Measurements from ENCODE around the gene HS3ST3B1.

HS3ST3B1 gene

DNA sequence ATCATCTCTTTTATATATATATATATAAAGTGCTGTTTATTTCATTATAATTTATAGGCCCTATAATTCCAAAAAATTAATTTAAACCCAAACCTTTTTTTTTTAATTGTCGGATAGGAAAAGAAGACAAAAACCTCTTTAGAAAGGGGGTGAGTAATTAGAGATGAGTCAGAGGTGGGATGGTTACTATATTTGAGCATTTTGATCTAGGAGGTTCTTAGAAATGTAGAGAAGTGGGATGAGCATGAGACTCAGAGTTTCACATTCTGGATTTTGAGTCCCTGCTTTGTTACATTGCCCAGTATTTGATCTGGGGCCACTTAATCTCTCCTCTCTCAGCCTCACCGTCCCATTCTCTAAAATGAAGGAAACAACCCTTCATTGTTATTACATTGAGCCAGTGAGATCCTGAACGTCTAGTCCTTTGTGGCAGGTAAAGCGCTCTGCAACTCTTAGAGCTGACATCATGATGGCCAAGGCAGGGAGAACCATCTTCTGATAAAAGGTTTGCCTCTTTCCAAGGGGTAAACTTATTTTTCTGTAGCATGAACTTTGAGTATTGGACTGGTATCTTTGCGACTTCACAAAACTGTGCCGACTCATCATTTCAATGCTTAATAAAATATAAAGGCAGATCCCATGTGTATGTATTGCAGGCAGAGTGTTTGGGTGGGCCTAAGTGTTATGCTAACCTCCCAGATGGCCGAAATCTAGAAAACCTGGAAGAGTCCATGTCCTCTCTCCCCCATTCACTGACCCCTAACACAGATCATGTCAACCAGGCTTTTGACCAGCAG lies 21.3 kb downstream of the HS3ST3B1 start:
- no peak for DNase-seq

DNA sequence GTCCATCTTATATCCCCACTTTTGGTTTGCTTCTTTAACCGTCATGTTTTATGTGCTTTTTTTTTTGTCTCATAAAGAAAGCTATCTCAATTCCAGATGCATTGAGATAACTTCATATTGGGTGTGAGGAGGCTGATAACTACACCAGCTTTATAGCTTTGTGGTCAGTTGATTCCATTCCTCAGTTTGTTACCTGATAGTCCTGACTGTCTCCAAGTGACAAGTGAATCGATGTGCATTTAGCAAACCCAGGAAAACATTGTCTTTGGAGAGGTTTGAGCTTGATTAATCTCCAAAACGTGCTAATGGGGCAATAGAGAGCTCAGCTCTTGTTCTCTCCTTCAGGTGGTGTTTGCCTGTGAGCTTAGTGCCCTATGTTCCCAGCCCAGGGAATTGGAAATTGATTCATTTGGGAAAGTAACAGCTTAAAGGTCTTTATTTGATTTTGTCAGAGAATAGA lies 22.7 kb downstream of the HS3ST3B1 start:
- DNase-seq, result no peak

DNA sequence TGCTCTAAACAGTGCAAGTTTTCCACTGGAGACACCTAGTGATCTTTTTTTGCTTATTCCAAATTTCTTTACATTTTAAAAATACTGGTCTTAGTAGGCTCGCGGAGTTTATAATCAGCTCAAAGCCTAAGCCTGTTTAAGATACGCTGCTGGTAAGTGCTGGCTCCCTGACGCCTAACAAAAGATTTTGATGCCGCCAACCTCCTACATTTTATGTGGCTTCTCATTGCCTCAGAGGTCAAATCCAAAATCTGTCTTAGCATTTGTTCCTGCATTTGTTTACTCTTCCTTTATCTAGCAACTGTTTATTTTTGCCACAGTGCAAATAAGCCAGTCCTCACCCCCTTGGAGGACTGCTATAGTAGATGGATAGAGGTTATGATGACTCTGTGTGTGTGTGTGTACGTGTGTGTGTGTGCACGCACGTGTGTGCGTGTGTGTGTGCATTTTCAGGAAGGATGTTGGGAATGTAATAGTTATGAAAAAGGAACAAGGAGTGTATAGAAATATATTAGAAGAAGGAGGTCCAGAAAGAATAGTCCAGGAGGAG lies 24.8 kb downstream of the HS3ST3B1 start:
- no peak for DNase-seq

GRCh38 chr17:14329900-14330491 lies 29.1 kb downstream of the HS3ST3B1 start:
- DNase-seq, result no peak

DNA sequence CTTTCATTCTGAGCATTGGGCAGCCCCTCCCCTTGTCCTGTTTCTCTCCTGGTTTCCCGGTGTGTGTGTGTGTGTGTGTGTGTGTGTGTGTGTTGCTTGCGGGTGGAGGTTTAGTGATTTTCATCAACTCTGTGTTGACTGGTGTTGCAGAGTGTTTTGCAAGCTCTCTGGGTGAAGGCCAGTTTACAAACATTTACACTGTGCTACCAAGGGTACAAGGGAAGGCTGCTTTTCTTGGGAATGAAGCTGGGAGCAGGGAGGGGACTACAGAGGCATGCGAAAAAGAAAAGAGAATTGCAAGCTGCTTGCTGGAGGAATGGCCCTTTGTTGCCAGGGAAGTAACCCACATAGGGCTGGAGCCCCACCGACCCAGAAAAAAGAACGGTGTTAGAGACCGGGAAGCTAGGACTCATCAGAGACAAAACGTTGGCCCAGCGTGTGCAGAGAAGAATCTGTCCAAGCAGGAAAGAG lies 29.6 kb downstream of the HS3ST3B1 start:
- DNase-seq, result no peak

- DNase-seq, result no peak
These were observed 30.5 kb downstream of the HS3ST3B1 start for GRCh38 chr17:14331225-14331981.

DNA sequence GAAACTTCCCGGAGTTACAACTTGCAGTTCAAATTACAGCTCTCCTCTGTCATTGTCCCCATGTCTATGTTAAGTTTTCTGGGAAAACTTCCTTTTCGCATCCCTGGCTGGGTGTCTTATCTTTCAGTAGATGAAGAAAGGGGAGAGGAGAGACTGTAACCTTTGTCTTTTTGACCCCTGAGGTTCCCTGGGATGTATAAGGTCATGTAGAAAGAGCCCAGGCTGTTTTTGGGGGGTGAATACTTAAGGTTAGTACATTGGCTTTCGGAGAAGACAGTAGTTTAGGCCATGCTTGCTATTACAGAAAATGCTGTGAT lies 31.1 kb downstream of the HS3ST3B1 start:
- no peak for DNase-seq

DNA sequence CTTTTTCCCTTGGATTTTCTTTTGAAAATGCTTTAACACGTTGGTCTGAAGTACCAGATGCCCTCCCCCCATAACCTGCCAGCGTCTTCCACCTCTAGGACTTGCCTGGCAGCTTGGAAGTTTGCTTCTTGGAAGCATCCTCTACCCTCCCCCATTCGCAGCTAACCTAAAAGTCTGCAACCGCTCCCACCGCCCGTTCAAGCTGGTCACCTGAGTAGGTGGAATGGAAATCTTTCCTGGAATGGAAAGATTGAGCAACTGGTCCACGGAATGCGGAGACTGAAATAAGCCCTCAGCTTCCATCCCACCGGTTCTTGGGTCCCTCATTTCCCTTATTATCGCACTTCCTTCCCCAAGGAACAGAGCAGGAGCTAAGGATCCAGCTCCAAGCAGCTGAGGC lies 31.4 kb downstream of the HS3ST3B1 start:
- DNase-seq, result no peak

DNA sequence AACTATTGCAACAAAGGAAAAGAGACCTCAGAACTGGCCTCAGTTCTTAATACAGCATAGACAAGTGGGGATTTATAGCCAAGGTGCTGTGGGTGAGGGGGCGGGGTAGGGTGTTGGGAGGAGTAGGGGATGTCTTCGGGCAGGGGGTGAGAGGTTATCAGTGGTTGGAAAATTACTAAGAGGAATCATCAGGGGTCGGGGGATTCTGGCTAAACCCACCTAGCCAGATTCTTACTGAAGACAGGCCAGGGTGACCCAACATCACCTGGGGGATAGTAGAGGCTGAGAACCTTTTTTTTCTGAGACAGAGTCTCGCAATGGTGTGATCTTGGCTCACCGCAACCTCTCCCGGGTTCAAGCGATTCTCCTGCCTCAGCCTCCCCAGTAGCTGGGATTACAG lies 32.6 kb downstream of the HS3ST3B1 start:
- no peak for DNase-seq

DNA sequence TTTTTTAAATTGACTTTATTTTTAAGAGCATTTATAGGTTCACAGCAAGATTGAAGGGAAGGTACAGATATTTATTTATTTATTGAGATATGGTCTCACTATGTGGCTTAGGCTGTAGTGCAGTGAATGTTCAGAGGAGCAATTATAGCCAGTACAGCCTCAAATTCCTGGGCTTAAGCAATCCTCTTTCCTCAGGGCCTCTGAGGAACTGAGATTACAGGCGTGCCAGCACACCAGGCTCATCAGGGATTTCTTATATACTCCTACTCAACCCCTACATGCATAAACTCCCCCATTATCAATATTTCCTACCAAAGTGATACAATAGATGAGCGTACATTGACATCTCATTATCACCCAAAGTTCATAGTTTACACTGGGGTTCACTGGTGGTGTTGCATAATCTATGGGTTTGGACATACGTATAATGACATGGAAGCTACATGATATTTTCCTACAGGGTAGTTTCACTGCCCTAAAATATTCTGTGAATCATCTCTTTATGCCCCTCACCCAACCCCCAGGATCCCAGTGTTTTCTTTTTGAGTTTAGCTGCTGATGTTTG lies 33.5 kb downstream of the HS3ST3B1 start:
- no peak for DNase-seq

DNA sequence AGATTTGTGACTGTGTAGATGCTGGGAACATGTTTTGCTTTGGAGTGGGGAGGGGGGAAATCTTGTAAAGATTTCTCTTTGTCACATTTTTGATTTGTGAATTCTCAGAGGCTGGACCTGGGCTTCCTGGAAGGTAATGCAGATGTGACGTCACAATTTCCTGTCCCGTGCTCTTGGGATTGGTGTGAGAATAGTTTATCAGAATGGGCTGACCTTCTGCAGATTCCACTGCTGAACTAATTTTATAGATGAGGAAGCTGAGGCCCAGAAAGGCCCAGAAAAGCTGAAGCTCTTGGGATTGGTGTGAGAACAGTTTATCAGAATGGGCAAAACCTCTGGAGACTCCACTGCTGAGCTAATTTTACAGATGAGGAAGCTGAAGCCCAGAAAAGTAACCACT lies 34.0 kb downstream of the HS3ST3B1 start:
- no peak for DNase-seq

DNA sequence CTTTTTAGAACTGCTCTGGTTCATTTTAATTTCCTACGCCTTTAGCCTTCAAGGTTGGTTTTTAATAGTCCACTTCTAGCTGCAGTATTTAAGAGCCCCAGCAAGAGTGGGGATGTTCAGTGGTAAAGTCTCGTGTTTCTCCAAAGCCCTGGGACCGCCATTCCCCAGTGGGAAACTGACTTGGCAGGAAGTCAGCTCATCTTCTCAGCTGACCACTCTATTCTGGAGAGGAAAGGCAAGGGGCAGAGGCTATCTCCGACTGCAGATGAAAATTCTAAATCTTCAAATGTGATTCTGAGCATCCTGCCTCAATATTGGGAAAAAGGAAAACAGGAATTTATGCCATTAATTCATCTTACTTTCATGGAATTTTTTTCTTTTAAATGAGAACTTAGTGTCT lies 35.5 kb downstream of the HS3ST3B1 start:
- DNase-seq, result no peak

GRCh38 chr17:14337596-14338079 lies 36.8 kb downstream of the HS3ST3B1 start:
- DNase-seq, result no peak

DNA sequence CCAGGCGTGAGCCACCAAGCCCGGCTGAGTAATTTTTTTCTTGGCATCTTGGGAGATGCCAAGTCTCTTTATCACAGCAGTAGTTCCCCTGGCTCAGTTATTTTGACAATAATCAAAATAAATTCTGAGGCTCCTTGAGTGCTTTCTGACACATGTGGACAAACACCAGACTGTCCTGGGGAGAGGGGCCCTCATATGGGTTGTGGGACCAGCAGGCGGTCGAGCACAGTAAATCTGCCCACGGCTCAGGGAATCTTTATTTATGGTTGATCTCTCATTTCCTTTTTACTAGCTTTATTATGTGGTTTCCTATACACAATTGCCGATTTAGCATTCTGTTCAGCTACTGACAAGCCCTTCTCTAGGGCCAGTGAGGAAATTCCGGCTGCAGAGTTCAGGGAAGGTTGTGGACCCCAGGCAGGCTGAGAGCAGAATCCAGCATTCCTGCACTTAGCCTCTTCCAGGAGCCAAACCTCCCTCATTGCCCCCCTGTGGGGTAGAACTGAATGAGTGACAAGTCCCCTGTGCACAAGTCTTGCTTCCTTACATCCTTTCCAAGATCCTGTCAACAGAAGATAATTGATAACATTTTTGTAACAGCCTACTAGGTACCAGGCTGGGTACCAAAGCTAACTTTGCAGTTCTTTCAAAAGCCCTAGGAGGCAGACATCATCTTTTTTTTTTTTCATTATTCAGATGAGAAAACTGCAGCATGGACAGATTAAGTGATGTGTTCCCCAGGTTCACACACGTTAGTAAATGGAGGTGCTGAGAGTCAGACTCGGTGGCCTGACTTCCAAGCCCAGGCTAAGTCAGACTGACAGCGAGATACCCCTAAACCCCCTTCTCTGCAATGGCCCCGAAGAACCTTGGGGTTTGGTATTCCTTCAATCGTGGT lies 40.2 kb downstream of the HS3ST3B1 start:
- DNase-seq, result no peak

- no peak for DNase-seq
These were observed 41.0 kb downstream of the HS3ST3B1 start for GRCh38 chr17:14341866-14342265.

GRCh38 chr17:14346801-14347200 lies 45.9 kb downstream of the HS3ST3B1 start:
- DNase-seq, result no peak

- no peak for DNase-seq
These were observed 50.6 kb downstream of the HS3ST3B1 start for GRCh38 chr17:14351493-14351892.

GRCh38 chr17:14352136-14352535 lies 51.3 kb downstream of the HS3ST3B1 start:
- DNase-seq, result no peak

DNA sequence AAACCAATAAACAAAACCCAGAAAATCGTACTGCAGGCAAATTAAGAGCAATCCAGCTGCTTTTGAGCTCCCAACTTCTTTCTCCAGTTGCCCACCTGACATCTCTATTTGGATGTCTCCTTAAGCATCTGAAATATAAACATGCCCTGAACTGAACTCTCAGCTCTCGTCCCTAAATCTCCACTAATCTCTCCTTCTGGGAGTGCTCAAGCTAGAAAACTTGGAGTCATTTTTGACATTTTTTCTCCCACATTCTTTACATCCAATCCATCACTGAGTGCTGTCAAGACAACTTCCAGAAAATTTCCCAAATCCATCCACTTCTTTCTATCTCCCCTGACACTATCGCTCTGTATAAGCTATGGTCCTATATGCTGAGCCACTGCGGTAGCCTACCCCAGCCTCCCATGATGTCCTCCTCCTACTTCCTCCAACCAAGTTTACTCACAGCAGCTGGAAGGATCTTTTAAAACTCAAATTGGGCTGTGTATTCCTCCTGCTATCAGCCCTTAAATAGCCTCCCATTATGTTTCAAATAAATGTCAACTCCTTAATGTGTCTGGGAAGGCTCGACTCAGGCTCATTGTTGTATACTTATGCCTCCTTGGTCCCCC lies 53.1 kb downstream of the HS3ST3B1 start:
- DNase-seq, result no peak

DNA sequence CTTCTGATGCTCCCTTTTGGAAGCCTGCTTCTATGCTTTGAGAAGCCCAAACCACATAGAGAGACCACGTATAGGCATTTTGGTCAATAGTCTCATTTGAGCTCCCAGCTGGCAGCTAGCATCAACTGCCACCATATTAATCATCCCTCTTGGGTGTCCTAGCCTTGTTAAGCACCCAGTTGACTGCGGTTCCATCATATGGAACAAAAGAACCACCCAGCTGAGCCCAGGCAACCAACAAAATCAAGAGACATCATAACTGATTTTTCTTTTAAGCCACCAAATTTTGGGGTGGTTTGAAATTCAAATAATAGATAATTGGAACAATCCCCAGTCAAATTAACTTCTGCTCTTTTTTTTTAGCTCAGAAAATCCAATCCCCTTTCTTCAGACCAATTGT lies 53.9 kb downstream of the HS3ST3B1 start:
- DNase-seq, result no peak

DNA sequence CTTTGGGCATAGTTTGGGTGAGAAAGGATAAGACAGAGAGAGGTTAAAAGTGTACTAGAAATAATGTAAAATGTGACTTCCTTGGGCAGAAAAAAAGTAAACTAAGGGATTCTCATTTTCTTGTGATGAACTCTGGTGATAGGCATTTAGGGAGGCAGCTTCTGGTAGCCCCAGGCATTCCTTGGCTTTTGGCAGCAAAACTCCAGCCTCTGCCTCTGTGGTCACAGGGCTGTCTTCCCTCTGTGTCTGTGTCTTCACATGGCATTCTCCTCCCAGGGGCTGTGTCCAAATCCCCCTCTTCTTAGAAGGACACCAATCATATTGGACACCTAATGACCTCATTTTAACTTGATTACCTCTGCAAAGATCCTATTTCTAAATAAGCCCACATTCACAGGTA lies 54.7 kb downstream of the HS3ST3B1 start:
- DNase-seq, result no peak
